ENCODE measurements around the gene PLXNC1.

The PLXNC1 gene

DNA sequence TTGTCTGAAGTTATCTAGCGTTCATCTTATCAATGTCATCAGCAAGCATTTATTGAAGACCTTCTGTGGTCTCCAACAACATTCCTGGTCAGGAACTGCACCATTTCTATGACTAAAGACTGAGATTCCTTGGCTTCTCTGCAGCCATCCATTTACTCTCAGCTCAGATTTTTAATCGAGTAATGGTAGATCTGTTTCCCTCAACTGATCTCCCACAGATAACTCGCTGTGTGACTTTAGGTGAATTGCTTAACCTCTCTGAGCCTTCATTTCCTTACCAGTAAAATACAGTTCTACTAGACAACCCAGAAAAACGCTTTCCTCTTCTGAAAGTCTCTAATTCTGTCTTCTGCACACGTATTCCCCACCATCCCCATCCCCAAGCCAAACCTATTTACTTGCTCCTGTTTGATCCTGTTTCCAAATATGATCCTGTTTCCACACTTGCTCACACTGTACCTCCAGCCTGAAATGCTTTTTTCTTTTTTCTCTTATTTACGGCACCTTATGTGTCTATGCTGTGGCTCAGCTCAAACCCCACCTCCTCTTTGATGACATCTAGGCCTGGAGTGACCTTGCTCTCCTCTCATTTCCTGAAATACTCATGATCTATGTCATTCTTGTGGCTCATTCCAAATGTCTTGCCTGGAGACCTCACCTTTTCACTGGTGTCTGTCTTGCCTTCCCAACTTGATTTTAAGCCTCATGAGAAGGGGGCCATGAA lies 21.8 kb downstream of the PLXNC1 start:
- no peak for DNase-seq (ENCODE audit: low read depth in 1 of 2, low spot score in 1 of 2)
- H3K27ac ChIP-seq (replicated peaks): no peak overlapping the region
- TF ChIP-seq CTCF (IDR thresholded peaks at IDR 0.05; ENCODE audit: insufficient read depth, low read length) (no peak), POLR2AphosphoS5 (IDR thresholded peaks at IDR 0.05; ENCODE audit: low read depth) (no peak), REST (IDR thresholded peaks at IDR 0.05; ENCODE audit: insufficient replicate concordance, low read depth) (no peak), GABPA (IDR thresholded peaks at IDR 0.05; ENCODE audit: low read depth) (no peak), SPI1 (IDR thresholded peaks at IDR 0.05; ENCODE audit: borderline replicate concordance, low read depth) (no peak)
- no peaks in the 10 kb centered on the region for H3K27me3 ChIP-seq (ENCODE audit: insufficient read depth, poor library complexity, severe bottlenecking)
- H3K4me3 ChIP-seq (replicated peaks; ENCODE audit: insufficient read depth, low read length): no peak overlapping the region

DNA sequence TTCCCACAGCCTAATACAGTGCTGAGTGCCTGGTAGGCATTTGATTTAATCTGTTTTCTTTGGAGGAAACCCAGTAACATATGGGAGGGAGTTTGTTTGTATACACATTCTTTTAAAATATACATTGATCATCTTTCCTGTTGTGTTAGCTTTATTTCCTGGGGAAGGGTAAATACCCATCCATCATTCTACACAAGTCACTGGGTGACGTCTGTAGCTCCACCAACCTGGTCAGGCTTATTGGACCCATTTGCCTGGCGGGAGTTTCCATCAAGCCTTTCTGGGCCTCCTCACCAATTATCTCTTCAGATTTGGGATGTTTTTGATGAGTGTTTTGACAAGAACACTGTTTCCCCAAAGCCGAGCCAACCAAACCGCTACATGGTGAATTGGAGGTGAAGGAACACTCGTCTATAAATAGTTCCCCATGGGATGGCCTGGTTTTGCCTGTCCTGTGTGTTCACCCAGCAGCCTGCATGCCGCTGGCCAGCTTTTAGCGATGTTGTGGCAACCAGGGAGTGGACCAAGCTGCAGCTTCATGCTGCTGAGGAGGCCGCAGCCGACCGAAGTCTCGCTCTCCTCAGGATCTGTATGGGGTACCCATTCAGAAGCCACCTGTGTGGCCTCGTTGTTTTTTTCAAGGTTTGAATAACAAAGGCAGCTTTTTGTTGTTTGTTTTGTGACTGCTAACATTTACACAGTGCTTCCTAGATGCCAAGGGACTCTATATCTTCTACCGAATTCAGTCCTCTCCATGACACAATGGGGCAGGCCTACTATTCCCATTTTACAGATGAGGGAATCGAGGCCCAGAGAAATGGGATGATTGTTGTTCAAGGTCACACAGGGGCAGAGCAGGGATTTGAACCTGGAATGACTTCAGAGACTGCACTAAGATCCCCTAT lies 22.6 kb downstream of the PLXNC1 start:
- TF ChIP-seq SPI1 (IDR thresholded peaks at IDR 0.05; ENCODE audit: borderline replicate concordance, low read depth) (no peak), REST (IDR thresholded peaks at IDR 0.05; ENCODE audit: insufficient replicate concordance, low read depth) (no peak)
- Histone ChIP-seq H3K27ac (replicated peaks) (no peak overlapping the region), H3K27me3 (ENCODE audit: insufficient read depth, poor library complexity, severe bottlenecking) (no peaks in the 10 kb centered on the region), H3K4me3 (replicated peaks; ENCODE audit: insufficient read depth, low read length) (no peak overlapping the region)
- no peak for DNase-seq (ENCODE audit: low read depth in 1 of 2, low spot score in 1 of 2)

- no peak for TF ChIP-seq GABPA (IDR thresholded peaks at IDR 0.05; ENCODE audit: low read depth)
- no peak for TF ChIP-seq CTCF (IDR thresholded peaks at IDR 0.05; ENCODE audit: insufficient read depth, low read length)
- no peak for TF ChIP-seq SPI1 (IDR thresholded peaks at IDR 0.05; ENCODE audit: borderline replicate concordance, low read depth)
- TF ChIP-seq POLR2AphosphoS5 (IDR thresholded peaks at IDR 0.05; ENCODE audit: low read depth): no peak
- no peak for TF ChIP-seq REST (IDR thresholded peaks at IDR 0.05; ENCODE audit: insufficient replicate concordance, low read depth)
- Histone ChIP-seq H3K27me3 (ENCODE audit: insufficient read depth, poor library complexity, severe bottlenecking) (no peaks in the 10 kb centered on the region), H3K27ac (replicated peaks) (no peak overlapping the region), H3K4me3 (replicated peaks; ENCODE audit: insufficient read depth, low read length) (no peak overlapping the region)
- no peak for DNase-seq (ENCODE audit: low read depth in 1 of 2, low spot score in 1 of 2)
Measured at GRCh38 chr12:94171595-94171930, 23.2 kb downstream of the PLXNC1 start.

Data from HL-60 (cell line).